ENCODE measurements around the gene ATPAF2. TPM values are rescaled to one million over a fixed set of nuclear protein-coding genes. Genes with fewer than 3 reads are reported as not detected.

The ATPAF2 gene
- total RNA-seq, 1 experiment from 2014 or later, result 46.1 TPM

DNA sequence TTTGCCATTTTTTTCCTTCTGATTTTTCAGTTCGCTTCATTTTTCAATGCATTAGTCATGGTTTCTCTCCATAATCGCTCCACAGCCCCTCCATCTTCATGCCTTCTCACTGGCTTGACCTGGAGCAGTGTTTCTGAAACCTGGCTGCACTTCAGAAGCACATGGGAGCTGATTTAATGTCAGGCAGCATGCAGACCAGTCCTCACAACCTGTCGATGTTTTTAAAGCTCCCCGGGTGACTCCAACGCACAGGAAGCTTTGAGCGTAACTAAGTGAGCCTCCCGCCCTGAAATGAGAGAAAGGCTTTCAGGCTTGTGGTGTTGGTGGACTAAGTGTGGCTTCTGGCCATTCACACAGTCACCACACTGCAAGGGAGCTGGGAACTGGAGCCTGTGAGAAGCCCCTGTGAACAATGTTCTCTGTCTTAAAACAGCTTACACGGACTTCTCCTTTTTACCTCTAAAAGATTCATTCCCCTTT, 31.9 kb upstream of the ATPAF2 start:
- Histone ChIP-seq H3K36me3 (ENCODE audit: control insufficient read depth in 1 of 2, insufficient read depth in 2 of 2, low read length in 2 of 2) (no peaks in the 10 kb centered on the region), H3K79me2 (ENCODE audit: insufficient read depth, low read length) (no peaks in the 10 kb centered on the region), H2AFZ (ENCODE audit: low read depth, low read length, poor library complexity, severe bottlenecking) (no peak overlapping the region), H3K27me3 (ENCODE audit: insufficient read depth, low read length) (no peaks in the 10 kb centered on the region), H3K27ac (ENCODE audit: low read depth, low read length) (no peak overlapping the region), H4K20me1 (ENCODE audit: insufficient read depth) (no peaks in the 10 kb centered on the region), H3K9me3 (ENCODE audit: control insufficient read depth in 1 of 2, insufficient read depth in 1 of 2, low read depth in 1 of 2, low read length in 2 of 2) (no peaks in the 10 kb centered on the region), H3K9ac (ENCODE audit: low read length) (no peak overlapping the region), H3K9me2 (ENCODE audit: insufficient read depth) (no peaks in the 10 kb centered on the region), H3K4me1 (ENCODE audit: control insufficient read depth in 1 of 2, insufficient read depth in 2 of 2, low read length in 2 of 2) (peaks cover 8 to 13% of the 10 kb centered on the region in 2 experiments), H3K4me3 (replicated peaks in 1 of 2; ENCODE audit: low read depth in 1 of 2, low read length in 2 of 2) (no peak overlapping the region), H3K4me2 (ENCODE audit: low read length) (no peak overlapping the region)
- intact Hi-C loops (cut with micrococcal nuclease), result no loop called here
- DNase-seq (ENCODE audit: low read depth, low spot score) (no peak), ATAC-seq (no peak)
- CTCF ChIA-PET, result no interaction called here
- no peak for TF ChIP-seq SIN3A (IDR thresholded peaks at IDR 0.05; ENCODE audit: low read depth)
- no peak for TF ChIP-seq ZNF274 (IDR thresholded peaks at IDR 0.05; ENCODE audit: low read depth, low read length)
- TF ChIP-seq FOSL1 (IDR thresholded peaks at IDR 0.05; ENCODE audit: low read depth), result no peak
- no peak for TF ChIP-seq POLR2AphosphoS5 (IDR thresholded peaks at IDR 0.05; ENCODE audit: low read depth, low read length)
- no peak for TF ChIP-seq EGR1 (IDR thresholded peaks at IDR 0.05; ENCODE audit: low read depth)
- RAD21 ChIA-PET (ENCODE audit: low non-redundant PET in 1 of 2, low total read pairs in 2 of 2, uncharacterized antibody in 2 of 2, unreplicated experiment in 2 of 2), result no interaction called here
- POLR2A ChIA-PET, result no interaction called here
- BruUV-seq (replicated peaks), result no TSS peak

DNA sequence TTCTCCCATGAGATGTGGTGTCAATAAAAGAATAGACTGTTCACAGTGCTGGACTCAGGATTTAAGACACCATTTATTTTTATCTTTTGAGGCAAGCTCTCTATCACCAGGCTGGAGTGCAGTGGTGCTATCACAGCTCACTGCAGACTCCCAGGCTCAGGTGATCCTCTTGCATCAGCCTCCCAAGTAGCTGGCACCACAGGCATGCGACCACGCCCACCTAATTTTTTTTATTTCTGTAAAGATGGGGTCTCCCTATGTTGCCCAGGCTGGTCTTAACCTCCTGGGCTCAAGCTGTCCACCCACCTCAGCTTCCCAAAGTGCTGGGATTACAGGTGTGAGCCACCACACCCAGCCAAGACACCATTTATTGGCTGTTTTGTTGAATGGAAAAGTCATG, 30.1 kb upstream of the ATPAF2 start:
- H3K4me1 ChIP-seq (ENCODE audit: control insufficient read depth in 1 of 2, insufficient read depth in 2 of 2, low read length in 2 of 2), result peaks cover 8 to 13% of the 10 kb centered on the region in 2 experiments
- H3K9me2 ChIP-seq (ENCODE audit: insufficient read depth), result no peaks in the 10 kb centered on the region
- ATAC-seq, result no peak
- DNase-seq (ENCODE audit: low read depth, low spot score), result peak; percentile 8
- intact Hi-C loops (cut with micrococcal nuclease), result no loop called here
- no TSS peak for BruUV-seq (replicated peaks)
- H3K79me2 ChIP-seq (ENCODE audit: insufficient read depth, low read length), result no peaks in the 10 kb centered on the region
- H3K4me3 ChIP-seq (replicated peaks in 1 of 2; ENCODE audit: low read depth in 1 of 2, low read length in 2 of 2), result no peak overlapping the region
- TF ChIP-seq ZFX (IDR thresholded peaks at IDR 0.05), result no peak
- no peak for TF ChIP-seq RAD21 (IDR thresholded peaks at IDR 0.05; ENCODE audit: low read depth)
- TF ChIP-seq CEBPB (IDR thresholded peaks at IDR 0.05; ENCODE audit: low read depth), result peak; percentile 49
- no peak for TF ChIP-seq POLR2AphosphoS5 (IDR thresholded peaks at IDR 0.05; ENCODE audit: low read depth, low read length)
- no peak for TF ChIP-seq ZNF274 (IDR thresholded peaks at IDR 0.05; ENCODE audit: low read depth, low read length)
- H3K36me3 ChIP-seq (ENCODE audit: control insufficient read depth in 1 of 2, insufficient read depth in 2 of 2, low read length in 2 of 2), result peaks cover 0 to 5% of the 10 kb centered on the region in 2 experiments; a peak in 2 of 4 replicates
- H4K20me1 ChIP-seq (ENCODE audit: insufficient read depth), result no peaks in the 10 kb centered on the region
- H3K9ac ChIP-seq (ENCODE audit: low read length), result no peak overlapping the region
- H3K27ac ChIP-seq (ENCODE audit: low read depth, low read length), result no peak overlapping the region
- no peak overlapping the region for H2AFZ ChIP-seq (ENCODE audit: low read depth, low read length, poor library complexity, severe bottlenecking)
- CTCF ChIA-PET, result no interaction called here
- no peaks in the 10 kb centered on the region for H3K9me3 ChIP-seq (ENCODE audit: control insufficient read depth in 1 of 2, insufficient read depth in 1 of 2, low read depth in 1 of 2, low read length in 2 of 2)
- POLR2A ChIA-PET, result no interaction called here
- H3K4me2 ChIP-seq (ENCODE audit: low read length), result no peak overlapping the region
- RAD21 ChIA-PET (ENCODE audit: low non-redundant PET in 1 of 2, low total read pairs in 2 of 2, uncharacterized antibody in 2 of 2, unreplicated experiment in 2 of 2), result no interaction called here
- H3K27me3 ChIP-seq (ENCODE audit: insufficient read depth, low read length), result no peaks in the 10 kb centered on the region
